Epithelial cell of proximal tubule (primary cell): ENCODE data around the gene RBM15. TPM values are rescaled to one million over a fixed set of nuclear protein-coding genes. Genes with fewer than 3 reads are reported as not detected.

Experiments
- DNase-seq: peaks from one replicate; pipeline ENCODE4 v3.0.0-alpha.2; 2011; ENCODE audit warnings: low read depth
- H3K4me3 ChIP-seq: 2 replicates; pipeline ENCODE4 v1.5.1; 2011; ENCODE audit warnings: low read depth, mild to moderate bottlenecking, low read length
- CTCF ChIP-seq: conservative IDR thresholded peaks from 2 replicates; pipeline ENCODE4 v1.5.1; 2012; ENCODE audit warnings: low read depth, mild to moderate bottlenecking, low read length
- total RNA-seq: library from RNA; depleted of rRNA; stranded (reverse); fragments of >200 nt; gene quantifications from 2 replicates; pipeline ENCODE4 v1.2.3, GENCODE V29; 2015

Gene RBM15
- total RNA-seq, 1 donor from 2014 or later, result 19.9 TPM

- no peak overlapping the region for H3K4me3 ChIP-seq
- peak; percentile 24 for TF ChIP-seq CTCF
- no peak for DNase-seq
Measured at GRCh38 chr1:110309767-110310166, 29.4 kb upstream of the RBM15 start.

DNA sequence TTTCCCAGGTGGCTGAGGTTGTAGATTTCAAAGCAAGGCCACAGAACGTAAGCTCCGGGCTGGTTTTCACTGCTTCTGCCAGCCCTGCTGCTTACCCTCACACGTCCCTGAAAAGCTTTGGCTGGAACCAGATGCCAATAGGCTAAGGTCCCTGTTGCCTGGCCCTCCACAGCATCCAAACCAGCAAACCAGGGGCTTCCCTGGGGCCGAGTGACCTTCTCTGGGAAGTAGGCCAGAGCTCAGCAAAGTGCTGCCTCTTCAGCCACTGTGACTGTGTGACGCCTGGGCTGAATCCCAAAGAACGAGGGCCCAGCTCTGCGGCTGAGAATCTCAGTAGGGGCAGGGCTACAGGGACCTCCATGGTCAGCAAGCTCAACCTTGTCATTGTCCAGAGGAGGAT lies 28.9 kb upstream of the RBM15 start:
- H3K4me3 ChIP-seq, result no peak overlapping the region
- TF ChIP-seq CTCF, result no peak
- no peak for DNase-seq

- no peak overlapping the region for H3K4me3 ChIP-seq
- peak; percentile 98 for TF ChIP-seq CTCF
- no peak for DNase-seq
Measured at GRCh38 chr1:110312188-110313121, 26.7 kb upstream of the RBM15 start.

DNA sequence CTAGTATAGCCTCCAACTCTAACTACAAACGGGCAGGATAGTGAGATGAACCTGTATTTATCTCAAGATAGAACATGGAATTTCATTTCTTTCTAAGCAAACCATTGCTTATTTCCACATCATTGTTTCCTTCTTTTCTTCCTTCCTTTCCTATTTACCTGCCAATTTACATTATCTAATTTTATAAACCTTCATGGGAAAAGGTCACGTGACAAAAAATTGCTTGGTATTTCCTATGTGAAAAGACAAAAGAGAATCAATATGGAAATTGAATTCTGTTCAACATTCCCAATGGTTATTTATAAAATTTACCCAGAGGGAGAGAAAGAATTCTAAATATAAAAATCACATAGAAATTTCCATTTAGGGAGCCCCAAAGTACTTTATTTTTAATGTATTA lies 22.4 kb upstream of the RBM15 start:
- TF ChIP-seq CTCF, result no peak
- DNase-seq, result no peak
- H3K4me3 ChIP-seq, result no peak overlapping the region

GRCh38 chr1:110318046-110318445 lies 21.1 kb upstream of the RBM15 start:
- no peak overlapping the region for H3K4me3 ChIP-seq
- no peak for TF ChIP-seq CTCF
- no peak for DNase-seq

GRCh38 chr1:110319332-110320167 lies 19.6 kb upstream of the RBM15 start:
- no peak overlapping the region for H3K4me3 ChIP-seq
- no peak for TF ChIP-seq CTCF
- DNase-seq, result no peak
